ENCODE results near the gene HCFC1R1.

The HCFC1R1 gene

GRCh38 chr16:3038256-3038655 lies 14.5 kb upstream of the HCFC1R1 start:
- Histone ChIP-seq H3K27me3 (peaks cover 7 to 86% of the 10 kb centered on the region in 2 donors), H3K4me1 (peaks cover 0 to 10% (median 7%) of the 10 kb centered on the region in 4 donors), H3K36me3 (no peaks in the 10 kb centered on the region), H3K4me3 (no peak overlapping the region), H3K9me3 (no peaks in the 10 kb centered on the region), H3K27ac (no peak overlapping the region)
- DNase-seq: no peak
- intact Hi-C loops (cut with DNase I; ENCODE audit: low total_unique reads): no loop called here
- TF ChIP-seq CTCF (IDR thresholded peaks at IDR 0.05): no peak

GRCh38 chr16:3036726-3037315 lies 13.1 kb upstream of the HCFC1R1 start, which contains the start of gene BICDL2:
Gene BICDL2 (minus strand): TSS chr16:3036944. CDS start chr16:3035496, 1,448 bp downstream.
- peaks cover 7 to 89% of the 10 kb centered on the region in 2 donors for H3K27me3 ChIP-seq
- H3K27ac ChIP-seq: no peak within 1 kb of the TSS
- DNase-seq: no peak
- H3K36me3 ChIP-seq: no peaks in the 10 kb centered on the region
- H3K9me3 ChIP-seq: no peaks in the 10 kb centered on the region
- peaks cover 0 to 10% (median 7%) of the 10 kb centered on the region in 4 donors for H3K4me1 ChIP-seq
- TF ChIP-seq CTCF (IDR thresholded peaks at IDR 0.05): no peak
- intact Hi-C loops (cut with DNase I; ENCODE audit: low total_unique reads): no loop called here
- H3K4me3 ChIP-seq: peak within 1 kb of the TSS in 1 of 2 donors; percentile 4

GRCh38 chr16:3035972-3036725 lies 12.4 kb upstream of the HCFC1R1 start:
- no peak for TF ChIP-seq CTCF (IDR thresholded peaks at IDR 0.05)
- Histone ChIP-seq H3K27ac (no peak overlapping the region), H3K36me3 (no peaks in the 10 kb centered on the region), H3K9me3 (no peaks in the 10 kb centered on the region), H3K27me3 (peaks cover 7 to 91% of the 10 kb centered on the region in 2 donors), H3K4me3 (peak overlapping the region in 1 of 2 donors; percentile 4), H3K4me1 (peaks cover 0 to 11% (median 8%) of the 10 kb centered on the region in 4 donors)
- DNase-seq: no peak
- intact Hi-C loops (cut with DNase I; ENCODE audit: low total_unique reads): no loop called here

GRCh38 chr16:3035289-3035971 lies 11.7 kb upstream of the HCFC1R1 start:
- H3K9me3 ChIP-seq: no peaks in the 10 kb centered on the region
- no peak for TF ChIP-seq CTCF (IDR thresholded peaks at IDR 0.05)
- peaks cover 0 to 11% (median 8%) of the 10 kb centered on the region in 4 donors for H3K4me1 ChIP-seq
- peaks cover 7 to 95% of the 10 kb centered on the region in 2 donors for H3K27me3 ChIP-seq
- no peaks in the 10 kb centered on the region for H3K36me3 ChIP-seq
- no peak overlapping the region for H3K27ac ChIP-seq
- no peak overlapping the region for H3K4me3 ChIP-seq
- intact Hi-C loops (cut with DNase I; ENCODE audit: low total_unique reads): no loop called here
- no peak for DNase-seq

GRCh38 chr16:3032624-3033023 lies 8.9 kb upstream of the HCFC1R1 start:
- peaks cover 0 to 31% (median 25%) of the 10 kb centered on the region in 4 donors for H3K4me1 ChIP-seq
- intact Hi-C loops (cut with DNase I; ENCODE audit: low total_unique reads): no loop called here
- TF ChIP-seq CTCF (IDR thresholded peaks at IDR 0.05): no peak
- H3K4me3 ChIP-seq: no peak overlapping the region
- H3K9me3 ChIP-seq: no peaks in the 10 kb centered on the region
- H3K36me3 ChIP-seq: no peaks in the 10 kb centered on the region
- DNase-seq: no peak
- H3K27ac ChIP-seq: no peak overlapping the region
- H3K27me3 ChIP-seq: peaks cover 7 to 83% of the 10 kb centered on the region in 2 donors
